GM18498 (cell line): Measurements from ENCODE around the gene PDCD11.
"Not testable (repeated sequence)": the region's sequence is repeated elsewhere in the genome, so short reads cannot be mapped to it uniquely, and the experiment has no call there.

Experiments
- ATAC-seq: cut with Tn5 transposase; IDR thresholded peaks from one replicate; pipeline ENCODE4 v1.9.1; 2021; ENCODE audit warnings: mild to moderate bottlenecking, moderate library complexity; ENCODE audit not compliant: unreplicated experiment

The PDCD11 gene

DNA sequence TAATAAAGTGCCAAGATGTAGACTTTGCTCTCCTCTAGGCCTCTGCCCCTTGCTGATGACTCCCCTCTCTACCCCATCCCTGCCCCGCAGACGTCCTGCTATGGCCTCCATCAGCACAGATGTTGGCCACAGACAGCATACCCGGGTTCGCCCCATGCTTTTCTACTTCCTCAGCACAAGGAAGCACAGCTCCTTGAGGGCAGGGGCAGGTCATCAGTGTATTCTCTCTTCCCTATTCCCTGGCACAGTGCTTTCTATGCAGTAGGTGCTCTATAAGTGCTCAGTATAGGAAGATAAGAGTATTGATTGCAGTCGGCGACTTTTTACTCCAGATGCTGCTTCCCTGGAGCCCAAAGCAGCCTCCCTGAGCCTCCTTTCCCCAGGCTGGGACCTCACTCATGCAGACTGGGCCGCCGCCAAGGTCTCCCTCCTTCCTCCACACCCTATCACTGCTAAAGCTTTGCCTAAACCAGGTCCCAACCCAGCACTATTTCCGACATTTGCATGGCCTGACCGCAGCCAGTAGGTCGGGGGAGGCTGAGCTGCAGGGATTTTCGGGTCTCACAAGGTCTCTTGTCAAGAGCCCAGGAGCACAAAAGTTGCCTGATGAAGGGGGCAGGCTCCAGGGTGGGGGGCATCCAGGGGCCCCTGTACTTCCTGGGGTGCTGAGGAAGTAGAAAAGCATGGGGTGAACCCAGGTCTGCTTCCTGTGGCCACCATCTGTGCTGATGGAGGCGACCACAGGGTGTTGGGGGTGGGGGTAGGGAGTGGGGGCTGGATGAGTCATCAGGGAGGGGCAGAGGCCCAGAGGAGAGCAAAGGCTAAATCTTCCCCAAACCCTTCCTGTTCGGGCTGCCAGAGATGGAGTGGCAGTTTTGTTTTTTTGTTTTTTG lies 74.6 kb downstream of the PDCD11 start:
- ATAC-seq = peak; percentile 80

DNA sequence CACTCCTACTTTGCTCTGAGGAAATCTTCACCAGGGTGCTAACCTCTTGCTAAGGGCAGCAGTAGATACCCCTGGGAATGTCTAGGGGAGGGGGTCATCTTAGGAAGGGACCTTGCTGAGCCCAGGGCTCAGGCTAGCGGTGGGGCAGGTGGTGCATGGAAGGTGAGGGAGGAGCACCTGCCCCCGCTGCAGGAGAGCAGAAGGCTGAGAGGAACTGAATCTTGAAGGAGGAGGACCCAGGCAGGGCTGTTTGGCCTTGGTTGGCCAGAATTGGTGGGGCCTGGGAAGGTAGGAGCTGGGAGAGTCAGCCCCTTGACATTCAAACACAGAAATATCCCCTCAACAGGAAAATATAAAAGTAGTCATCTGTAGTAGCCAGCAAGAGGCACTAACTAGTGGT lies 75.6 kb downstream of the PDCD11 start:
- ATAC-seq = peak; percentile 37

DNA sequence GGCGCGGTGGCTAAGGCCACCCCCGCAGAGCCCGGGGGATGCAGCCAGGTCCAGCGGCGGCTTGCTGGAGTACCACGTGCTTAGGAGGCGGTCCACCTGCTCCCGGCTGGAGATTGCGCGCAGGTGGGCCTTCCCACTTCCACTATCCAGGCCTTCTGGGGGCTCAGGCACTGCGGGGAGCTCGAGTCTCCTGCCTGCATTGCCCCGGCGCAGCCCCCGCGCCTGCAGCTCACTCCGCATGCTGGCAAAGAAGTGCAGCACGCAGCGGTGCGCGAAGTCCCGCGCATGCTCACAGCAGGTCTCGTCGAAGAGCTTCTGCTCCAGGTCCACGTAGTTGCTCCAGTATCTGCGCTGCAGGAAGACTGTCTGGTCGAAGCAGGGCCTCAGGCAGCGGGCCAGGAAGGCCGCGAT lies 76.8 kb downstream of the PDCD11 start:
- no peak for ATAC-seq

DNA sequence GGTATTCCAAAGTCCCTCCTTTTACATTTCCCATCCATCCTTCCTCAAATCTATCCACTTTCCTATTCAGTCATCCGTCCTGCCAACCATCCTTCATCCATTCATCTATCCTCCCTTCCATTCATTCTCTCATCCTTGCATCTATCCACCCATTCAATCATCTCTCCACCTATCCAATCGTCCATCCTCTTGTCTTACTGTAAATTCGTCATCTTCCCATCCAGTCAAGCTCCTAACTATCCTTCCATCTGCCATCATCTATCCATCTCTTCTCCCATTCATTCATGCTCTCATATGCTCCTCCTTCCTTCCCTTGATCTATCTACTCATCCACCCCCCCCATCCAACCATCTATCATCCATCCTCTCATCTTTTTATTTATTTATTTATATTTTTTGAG lies 77.7 kb downstream of the PDCD11 start:
- no peak for ATAC-seq

DNA sequence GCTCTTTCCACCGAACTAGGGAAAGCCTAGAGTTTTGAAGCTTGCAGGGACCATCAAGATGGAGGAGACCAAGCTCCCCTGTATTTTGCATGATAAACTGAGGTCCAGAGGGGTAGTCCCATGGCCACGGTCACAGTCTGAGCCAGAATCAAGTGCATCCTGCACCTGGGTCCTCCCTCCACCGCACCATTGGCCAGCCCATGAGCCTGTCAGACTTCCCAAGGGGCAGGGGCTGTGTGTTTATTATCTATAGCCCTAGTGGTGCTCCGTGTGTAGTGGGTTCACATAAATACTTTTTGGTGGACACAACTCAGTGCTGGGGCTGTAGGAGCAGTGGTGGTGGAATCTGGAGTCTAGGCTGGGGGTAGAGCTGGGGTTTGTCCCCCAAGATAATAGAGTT lies 79.0 kb downstream of the PDCD11 start:
- ATAC-seq = no peak

DNA sequence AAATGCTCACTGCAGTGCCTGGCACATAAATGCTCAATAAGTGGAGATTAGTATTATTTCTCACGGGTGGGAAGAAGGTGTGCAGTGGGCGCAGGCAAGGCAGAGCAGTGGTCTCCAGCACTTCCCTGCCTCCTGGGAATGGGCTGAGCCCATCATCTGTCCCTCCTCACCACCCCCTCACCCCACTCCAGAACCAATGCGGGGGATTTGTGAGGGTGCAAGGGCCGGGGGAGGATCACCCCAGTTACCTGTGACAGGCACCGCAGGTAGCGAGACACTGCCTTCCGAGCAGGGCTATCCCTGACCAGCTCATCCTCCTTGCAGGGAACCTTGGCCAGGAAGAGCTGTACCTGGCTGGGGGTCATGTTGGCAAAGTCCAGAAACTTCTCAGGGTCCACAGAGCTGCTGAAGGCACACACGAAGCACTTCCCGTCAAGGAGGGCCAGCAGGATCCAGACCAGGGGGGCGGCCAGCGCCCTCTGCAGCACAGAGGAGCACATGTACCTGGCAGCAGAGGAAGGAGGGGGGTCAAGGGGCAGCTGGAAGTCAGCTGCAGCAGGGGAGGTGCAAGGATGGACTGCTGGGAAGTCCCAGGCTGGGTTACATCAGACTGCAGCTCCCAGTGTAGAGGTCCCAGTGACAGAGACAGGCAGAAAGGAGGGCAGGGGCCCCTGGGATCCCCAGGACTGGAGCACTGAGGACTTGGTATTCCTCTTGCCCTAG lies 79.8 kb downstream of the PDCD11 start:
- no peak for ATAC-seq

DNA sequence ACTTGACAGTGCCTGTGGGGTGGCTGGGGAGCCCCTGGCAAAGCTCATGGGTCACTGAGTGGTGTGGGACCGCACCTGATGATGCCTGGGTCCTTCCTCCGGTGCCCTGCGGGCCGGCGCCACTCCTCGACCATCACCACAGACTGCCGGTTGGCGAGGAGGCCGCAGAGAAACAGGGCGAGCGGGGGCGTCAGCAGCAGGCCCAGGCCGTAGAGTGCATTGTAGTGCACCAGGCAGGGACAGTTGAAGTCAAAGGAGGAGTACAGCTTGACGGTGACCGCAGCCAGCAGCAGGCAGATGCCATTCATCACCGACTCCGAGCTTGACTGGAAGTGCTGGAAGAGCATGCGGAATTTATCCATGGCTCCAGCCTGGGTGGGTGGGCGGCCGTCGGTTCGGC lies 82.2 kb downstream of the PDCD11 start:
- no peak for ATAC-seq

DNA sequence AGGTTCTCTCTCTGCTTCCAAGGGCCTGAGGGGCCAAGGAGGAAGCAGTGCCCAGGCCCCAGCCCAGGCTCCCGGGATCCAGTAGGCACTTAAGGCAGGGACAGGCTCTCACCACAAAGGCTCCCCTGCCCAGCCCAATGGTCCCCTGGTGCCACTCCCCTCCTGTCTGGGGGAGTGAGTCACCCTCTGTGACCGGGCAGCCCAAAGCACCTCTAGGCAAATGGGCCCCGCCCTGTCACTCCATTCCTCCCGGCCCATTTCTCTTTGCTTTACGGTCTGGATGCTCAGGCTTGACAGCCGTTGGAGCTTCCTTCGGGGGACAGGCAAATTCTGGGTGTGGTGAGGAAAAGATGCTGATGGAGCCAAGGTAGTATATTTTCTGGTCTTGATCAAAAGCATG lies 82.7 kb downstream of the PDCD11 start, which contains the start of gene CALHM3:
CALHM3 (minus strand) TSS at position 106 of the 400 bp plus-strand sequence. CDS start 208 bp downstream, outside the sequence.
- ATAC-seq = no peak

DNA sequence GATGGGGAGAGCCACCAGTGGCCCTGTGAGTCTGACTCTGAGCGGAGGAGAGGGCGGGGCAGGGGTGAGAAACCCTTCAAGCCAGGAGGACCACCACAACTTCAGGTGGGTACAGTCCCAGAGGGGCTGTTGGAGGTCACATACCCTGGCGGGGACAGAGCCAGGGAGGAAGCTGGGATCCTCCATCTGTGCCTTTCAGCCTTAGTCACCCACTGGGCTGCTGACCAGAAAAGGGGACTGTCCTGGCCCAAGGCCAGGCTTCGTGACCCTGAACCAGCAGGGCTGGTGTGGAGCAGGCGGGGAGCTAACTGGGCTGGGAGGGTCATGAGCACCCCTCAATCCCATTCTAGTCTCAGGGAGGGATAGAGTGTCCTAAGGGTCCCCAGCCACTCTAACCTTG lies 84.1 kb downstream of the PDCD11 start:
- no peak for ATAC-seq

DNA sequence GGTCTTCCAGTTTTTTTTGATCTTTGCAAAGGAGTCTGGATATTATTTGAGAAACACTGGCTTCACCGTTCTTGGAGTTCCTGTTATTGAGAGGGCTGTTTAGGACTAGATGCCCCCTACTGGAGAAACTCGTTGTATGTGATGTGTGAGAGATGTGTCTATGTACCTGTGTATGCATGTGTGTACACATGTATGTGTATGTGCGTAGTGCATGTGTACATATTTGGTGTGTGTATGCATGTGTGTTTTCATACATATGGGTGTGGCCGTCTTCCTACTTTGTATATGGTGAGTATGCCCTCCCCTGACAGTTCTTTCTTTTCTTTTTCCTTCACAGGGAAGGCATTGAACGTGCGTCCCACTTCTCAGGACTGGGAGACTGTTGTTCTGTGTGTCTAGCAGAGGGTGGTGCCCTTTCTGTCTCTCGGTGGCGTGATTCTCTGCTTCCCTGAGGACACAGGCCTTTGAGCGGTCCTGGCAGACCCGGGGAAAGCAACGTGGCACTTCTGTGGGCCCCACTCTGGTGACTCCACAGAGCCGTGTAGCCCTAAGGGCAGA lies 85.6 kb downstream of the PDCD11 start:
- peak; percentile 69 for ATAC-seq

DNA sequence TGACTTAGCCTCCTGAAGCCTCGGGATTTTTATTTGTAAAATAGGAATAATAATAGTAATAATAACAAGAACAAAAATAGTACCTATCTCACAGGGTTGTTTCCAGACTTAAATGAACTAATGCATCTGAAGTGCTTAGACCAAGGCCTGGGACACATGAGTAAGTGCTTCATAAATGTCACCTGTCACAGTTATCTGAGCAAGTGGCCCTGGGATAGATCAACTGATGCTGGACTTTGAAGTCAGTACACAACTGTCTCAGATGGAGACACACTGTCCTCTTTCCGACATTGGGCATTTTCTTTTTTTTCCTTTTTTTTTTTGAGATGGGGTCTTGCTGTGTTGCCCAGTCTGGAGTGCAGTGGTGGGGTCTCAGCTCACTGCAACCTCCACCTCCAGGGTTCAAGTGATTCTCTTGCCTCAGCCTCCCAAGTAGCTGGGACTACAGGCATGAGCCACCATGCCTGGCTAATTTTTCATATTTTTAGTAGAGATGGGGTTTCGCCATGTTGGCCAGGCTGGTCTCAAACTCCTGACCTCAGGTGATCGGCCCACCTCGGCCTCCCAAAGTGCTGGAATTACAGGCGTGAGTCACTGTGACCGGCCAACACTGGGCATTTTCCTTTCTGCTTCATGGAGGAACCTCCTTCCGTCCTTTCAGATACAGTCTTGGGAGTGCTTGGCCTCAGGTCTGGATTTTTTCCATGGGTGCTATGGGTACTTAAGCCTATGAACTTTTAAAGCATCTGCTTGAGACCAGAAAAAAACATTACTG lies 90.4 kb downstream of the PDCD11 start:
- ATAC-seq = not testable (repeated sequence)

DNA sequence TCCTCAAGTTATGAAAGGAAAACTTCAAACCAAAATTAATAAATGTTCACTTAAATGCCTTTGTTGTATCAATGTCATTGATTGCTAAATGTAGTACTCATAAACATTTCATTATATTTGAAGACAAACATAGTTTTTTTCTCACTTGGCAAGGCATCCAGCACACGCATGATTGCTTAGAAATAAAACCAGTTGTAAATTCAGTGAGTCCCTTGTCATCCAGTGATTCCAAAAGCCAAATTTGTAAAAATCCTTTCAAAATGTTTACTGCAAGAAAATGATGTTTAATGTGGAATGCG lies 90.9 kb downstream of the PDCD11 start:
- ATAC-seq = no peak

DNA sequence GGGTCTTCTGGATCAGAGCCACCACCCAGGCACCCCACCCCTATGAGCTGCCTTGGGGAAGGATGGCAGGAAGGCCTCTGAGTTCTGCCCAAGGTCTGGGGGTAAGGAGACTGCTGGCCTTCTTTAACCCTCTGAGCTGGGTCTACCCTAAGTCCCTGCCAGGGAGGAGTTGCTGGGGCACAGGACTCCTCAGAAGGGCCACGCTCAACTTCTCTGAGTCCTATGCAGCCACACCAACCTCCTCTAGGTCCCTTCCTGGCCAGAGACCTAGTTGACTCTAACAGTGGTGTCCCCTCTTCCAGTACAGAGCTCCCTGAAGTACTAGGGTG lies 94.5 kb downstream of the PDCD11 start:
- ATAC-seq = peak; percentile 19

DNA sequence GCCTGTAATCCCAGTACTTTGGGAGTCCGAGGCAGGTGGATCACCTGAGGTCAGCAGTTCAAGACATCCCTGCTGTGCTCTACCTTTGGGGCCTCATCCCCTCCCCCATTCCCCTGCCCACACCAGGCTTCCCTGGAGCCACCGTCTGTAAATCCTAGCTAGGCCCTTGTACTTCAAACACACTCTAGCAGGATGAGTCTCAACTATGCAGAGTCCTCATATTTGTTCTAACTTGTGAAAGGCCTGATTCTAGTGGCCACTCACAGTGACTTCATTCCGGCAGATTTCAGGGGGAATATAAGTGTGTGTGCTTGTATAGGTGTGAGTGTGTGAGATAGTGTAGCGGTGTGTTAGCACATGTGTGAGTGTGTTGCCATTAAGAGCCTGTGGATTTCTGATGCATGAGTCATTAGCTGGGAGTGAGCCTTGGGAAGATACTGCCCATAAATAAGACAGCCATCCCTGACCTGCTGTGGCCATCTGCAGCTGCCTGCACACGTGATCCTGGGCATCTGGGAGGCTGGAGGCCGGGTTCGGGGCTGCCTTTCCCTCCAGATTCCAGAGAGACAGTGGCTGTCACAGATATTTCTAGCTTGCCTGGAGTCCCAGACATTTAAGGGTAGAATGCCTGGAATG lies 95.4 kb downstream of the PDCD11 start:
- no peak for ATAC-seq

DNA sequence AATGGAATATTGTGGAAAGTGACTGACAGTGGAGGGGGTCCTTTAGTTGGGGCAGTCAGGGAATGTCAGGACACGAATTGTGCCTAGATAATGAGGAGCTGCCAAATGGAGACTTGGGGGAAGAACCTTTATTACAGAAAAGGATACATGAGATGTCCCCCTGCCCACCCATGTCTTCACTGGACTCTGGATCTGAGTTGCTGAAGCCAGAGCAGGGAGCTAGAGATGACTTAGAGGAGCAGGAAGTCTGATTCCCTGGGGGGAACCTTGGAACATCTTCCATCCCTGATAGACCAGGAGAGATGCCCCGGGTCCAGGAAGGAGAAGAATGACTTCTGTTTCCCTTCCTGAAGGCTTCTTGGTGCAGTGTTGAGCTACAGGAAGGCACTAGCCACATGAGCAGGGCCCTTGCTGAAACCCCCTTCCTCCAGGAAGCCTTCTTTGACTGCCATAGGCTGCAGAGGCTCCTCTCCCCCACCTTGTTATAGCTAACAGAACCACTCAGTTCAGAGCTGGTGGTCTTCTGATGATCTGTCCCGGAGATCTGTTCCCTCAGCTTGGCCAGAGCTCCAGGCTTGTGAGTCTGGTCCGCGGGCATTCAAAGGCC lies 96.3 kb downstream of the PDCD11 start:
- no peak for ATAC-seq

DNA sequence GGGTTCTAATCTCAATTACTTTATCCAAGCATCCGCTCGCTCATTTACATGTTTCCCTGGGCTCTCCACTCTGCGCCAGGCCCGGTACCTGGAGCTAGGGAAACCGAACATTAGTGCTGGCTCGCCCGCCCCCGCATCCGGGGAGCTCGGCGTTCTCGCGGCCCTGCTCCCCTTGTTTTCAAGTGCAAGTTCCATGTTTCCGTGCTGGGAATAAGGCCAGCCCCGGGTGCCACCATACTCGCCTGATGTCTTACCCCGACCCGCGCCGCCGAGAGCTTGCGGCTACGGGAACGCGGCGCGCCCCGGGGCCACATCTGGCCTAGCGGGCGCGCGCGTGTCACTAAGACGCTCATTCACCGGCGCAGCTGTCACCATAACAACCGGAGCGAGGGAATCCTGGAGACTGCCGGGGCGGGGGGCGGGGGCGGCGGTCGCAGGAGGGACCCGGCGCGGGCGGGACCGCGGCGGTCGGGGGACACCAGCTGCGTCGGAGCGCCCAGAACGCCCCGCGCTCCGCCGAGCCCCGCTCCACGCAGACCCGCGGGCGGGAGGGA lies 97.0 kb downstream of the PDCD11 start, which contains the start of gene NEURL1:
NEURL1 (plus strand) TSS at position 344 of the 554 bp plus-strand sequence. CDS start 683 bp downstream, outside the sequence.
- no peak for ATAC-seq

DNA sequence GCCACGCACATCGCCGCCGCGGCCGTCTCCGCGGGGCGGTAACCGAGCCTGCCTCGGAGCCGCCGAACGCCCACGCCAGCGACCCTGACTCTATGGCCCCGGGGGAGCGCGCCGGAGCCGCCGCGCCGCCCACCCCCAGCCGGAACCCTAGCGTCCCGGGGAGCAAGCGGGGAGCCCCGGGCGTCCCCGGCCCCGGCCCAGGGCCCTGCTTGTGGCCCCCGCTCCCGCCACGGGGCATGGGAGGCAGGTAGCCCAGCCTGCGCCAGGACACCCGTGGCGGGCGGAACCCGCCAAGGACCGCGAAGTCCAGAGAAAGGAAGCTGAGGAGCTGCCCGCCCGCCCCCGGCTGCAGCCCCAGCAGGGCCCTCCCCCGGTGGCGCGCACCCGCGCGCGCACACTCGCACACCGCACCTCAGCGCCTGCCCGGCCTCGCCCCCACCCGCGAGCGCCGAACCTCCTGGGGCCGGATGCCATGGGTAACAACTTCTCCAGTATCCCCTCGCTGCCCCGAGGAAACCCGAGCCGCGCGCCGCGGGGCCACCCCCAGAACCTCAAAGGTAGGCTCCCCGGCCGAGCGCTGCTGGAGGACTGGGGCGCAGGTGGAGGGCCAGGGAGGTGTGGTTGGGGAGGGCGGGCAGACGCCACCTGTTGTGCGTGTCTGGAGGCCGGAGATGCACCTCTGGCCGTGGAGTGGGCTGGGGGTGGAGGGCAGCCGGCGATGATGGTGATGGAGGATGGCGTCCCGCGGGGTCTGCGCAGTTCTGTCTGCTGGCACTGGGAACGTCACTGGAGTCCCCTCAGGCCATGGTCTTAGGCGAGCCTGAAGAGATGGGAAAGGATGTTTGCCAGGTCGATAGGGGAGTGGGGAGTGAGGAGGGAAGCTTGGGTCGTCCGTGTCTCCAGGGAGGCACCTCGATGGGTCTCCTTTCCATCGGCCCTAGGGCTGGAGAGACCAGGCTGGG lies 97.8 kb downstream of the PDCD11 start:
- no peak for ATAC-seq

DNA sequence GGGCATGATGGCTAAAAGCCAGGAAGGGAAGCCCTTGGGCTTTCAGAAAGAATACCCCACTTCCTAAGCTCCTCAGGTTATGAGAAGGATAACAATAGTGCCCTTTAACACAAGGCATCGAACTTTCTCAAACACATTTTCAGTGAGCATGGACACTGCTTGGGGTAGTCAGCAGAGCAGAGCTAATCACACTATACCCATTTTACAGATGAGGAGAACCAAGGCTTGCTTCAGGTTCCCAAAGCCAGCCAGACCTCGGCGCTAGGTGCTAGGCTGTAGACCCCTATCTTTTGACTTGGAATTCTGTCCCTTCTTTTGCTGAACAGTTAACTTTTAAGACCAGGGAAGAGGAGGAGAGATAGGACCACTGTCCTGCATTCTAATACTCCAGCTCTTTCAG lies 98.9 kb downstream of the PDCD11 start:
- no peak for ATAC-seq
